ENCODE results near the gene SLC16A13. TPM values are rescaled to one million over a fixed set of nuclear protein-coding genes. Genes with fewer than 3 reads are reported as not detected.

SLC16A13 gene
- total RNA-seq, 1 experiment from 2014 or later, result 13.1 TPM

DNA sequence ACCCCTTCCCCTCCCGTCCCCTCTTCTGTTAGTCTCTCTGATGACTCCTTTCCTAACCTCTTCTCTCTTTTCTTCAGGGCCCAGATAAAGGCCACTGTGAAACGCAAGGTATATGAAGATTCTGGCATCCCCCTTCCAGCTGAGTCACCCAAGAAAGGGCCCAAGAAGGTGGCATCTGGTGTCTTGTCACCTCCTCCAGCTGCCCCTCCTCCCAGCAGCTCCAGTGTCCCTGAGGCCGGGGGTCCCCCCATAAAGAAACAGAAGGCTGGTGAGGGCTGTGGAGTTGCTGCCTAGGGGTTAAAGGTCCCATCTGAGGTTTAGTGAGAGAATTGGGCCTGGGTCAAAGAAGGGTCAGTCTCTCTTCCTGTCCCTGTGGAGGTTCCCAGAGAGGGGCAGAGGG is 19.4 kb upstream of the SLC16A13 start:
- no TSS peak for BruUV-seq (replicated peaks)
- H3K27ac ChIP-seq (ENCODE audit: low read length), result peak overlapping the region; percentile 23
- in situ Hi-C loops (cut with HindIII; ENCODE audit: low pct_unique_long_range_greater_than_20kb, low sequenced_read_pairs) (no loop called here), intact Hi-C loops (cut with micrococcal nuclease; ENCODE audit: unreplicated experiment) (no loop called here)
- no peak for TF ChIP-seq CTCF (IDR thresholded peaks at IDR 0.05)
- TF ChIP-seq, protein P1, sequence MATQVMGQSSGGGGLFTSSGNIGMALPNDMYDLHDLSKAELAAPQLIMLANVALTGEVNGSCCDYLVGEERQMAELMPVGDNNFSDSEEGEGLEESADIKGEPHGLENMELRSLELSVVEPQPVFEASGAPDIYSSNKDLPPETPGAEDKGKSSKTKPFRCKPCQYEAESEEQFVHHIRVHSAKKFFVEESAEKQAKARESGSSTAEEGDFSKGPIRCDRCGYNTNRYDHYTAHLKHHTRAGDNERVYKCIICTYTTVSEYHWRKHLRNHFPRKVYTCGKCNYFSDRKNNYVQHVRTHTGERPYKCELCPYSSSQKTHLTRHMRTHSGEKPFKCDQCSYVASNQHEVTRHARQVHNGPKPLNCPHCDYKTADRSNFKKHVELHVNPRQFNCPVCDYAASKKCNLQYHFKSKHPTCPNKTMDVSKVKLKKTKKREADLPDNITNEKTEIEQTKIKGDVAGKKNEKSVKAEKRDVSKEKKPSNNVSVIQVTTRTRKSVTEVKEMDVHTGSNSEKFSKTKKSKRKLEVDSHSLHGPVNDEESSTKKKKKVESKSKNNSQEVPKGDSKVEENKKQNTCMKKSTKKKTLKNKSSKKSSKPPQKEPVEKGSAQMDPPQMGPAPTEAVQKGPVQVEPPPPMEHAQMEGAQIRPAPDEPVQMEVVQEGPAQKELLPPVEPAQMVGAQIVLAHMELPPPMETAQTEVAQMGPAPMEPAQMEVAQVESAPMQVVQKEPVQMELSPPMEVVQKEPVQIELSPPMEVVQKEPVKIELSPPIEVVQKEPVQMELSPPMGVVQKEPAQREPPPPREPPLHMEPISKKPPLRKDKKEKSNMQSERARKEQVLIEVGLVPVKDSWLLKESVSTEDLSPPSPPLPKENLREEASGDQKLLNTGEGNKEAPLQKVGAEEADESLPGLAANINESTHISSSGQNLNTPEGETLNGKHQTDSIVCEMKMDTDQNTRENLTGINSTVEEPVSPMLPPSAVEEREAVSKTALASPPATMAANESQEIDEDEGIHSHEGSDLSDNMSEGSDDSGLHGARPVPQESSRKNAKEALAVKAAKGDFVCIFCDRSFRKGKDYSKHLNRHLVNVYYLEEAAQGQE (IDR thresholded peaks at IDR 0.05; ENCODE audit: insufficient read depth in 1 of 2, low read depth in 2 of 2, low read length in 1 of 2), result no peak
- TF ChIP-seq POLR2AphosphoS5 (IDR thresholded peaks at IDR 0.05; ENCODE audit: low read depth, low read length), result no peak
- TF ChIP-seq SIN3A (IDR thresholded peaks at IDR 0.05; ENCODE audit: borderline replicate concordance, insufficient read depth, low read depth, low read length), result no peak
- TF ChIP-seq TCF7L2 (IDR thresholded peaks at IDR 0.05; ENCODE audit: low read depth, low read length), result no peak
- peaks cover 26% of the 10 kb centered on the region for H3K4me1 ChIP-seq (ENCODE audit: control insufficient read depth, insufficient read depth, low read length)
- no peaks in the 10 kb centered on the region for H3K9me3 ChIP-seq (ENCODE audit: control insufficient read depth, insufficient read depth, low read depth, low read length)
- DNase-seq (ENCODE audit: low read depth, low spot score) (no peak), ATAC-seq (no peak)
- peaks cover 18% of the 10 kb centered on the region; the same call in 1 of the 2 replicates for H3K36me3 ChIP-seq (ENCODE audit: control insufficient read depth, insufficient read depth, low read length)
- CTCF ChIA-PET, result no interaction called here
- H3K4me3 ChIP-seq (ENCODE audit: low read depth in 2 of 2, low read length in 2 of 2), result no peak overlapping the region
- H3K27me3 ChIP-seq (ENCODE audit: control insufficient read depth, insufficient read depth, low read length), result no peaks in the 10 kb centered on the region
- POLR2A ChIA-PET, result no interaction called here

DNA sequence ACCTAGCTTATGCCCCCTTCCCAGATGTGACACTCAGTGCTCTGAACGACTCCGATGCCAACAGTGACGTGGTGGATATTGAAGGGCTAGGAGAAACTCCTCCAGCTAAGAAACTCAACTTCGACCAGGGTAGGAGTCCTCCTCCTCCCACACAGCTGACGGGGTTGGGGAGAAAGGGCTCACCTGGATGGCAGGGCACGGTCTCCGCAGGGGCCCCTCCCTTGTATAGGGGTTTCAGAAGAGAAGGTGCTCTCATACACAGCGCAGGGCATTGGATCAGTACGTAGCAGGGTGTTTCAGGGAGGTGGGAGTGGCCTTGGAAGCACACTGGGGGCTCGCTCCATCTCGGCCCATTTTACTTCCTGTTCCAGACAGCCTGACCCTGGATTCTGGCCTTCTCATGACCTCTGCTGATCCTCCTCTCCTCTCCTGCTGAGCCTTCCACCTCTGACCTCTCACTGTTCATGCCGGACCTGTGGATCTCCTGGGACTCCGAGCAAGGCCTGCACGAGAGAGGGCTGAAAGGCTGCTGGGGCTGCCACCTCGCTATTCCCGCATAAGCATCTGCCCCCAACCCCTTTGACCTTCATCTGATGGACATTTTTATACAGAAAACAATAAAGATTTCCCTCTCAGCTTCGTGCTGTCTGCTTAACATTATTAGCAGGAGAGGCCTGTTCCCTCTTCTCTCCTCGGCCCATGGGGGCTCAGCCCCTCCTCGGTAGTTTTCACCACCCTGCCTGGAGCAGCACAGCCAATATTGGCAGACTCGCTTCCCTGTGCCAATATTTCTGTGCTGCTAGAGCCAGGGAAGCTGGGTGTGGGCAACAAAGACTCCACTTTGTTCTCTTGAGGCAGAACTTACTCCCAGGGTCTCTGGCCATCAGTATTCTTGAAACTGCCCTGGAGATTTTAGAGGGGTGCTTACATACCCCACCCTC is 18.7 kb upstream of the SLC16A13 start:
- Histone ChIP-seq H3K27ac (ENCODE audit: low read length) (peak overlapping the region; percentile 23; the same call in 1 of the 2 replicates), H3K4me1 (ENCODE audit: control insufficient read depth, insufficient read depth, low read length) (peaks cover 29% of the 10 kb centered on the region), H3K36me3 (ENCODE audit: control insufficient read depth, insufficient read depth, low read length) (peaks cover 11% of the 10 kb centered on the region; the same call in 1 of the 2 replicates), H3K27me3 (ENCODE audit: control insufficient read depth, insufficient read depth, low read length) (no peaks in the 10 kb centered on the region), H3K9me3 (ENCODE audit: control insufficient read depth, insufficient read depth, low read depth, low read length) (no peaks in the 10 kb centered on the region), H3K4me3 (ENCODE audit: low read depth in 2 of 2, low read length in 2 of 2) (no peak overlapping the region)
- in situ Hi-C loops (cut with HindIII; ENCODE audit: low pct_unique_long_range_greater_than_20kb, low sequenced_read_pairs) (no loop called here), intact Hi-C loops (cut with micrococcal nuclease; ENCODE audit: unreplicated experiment) (no loop called here)
- POLR2A ChIA-PET, result no interaction called here
- TF ChIP-seq CTCF (IDR thresholded peaks at IDR 0.05) (no peak), SIN3A (IDR thresholded peaks at IDR 0.05; ENCODE audit: borderline replicate concordance, insufficient read depth, low read depth, low read length) (no peak), TCF7L2 (IDR thresholded peaks at IDR 0.05; ENCODE audit: low read depth, low read length) (no peak), POLR2AphosphoS5 (IDR thresholded peaks at IDR 0.05; ENCODE audit: low read depth, low read length) (no peak)
- TF ChIP-seq, protein P1 (IDR thresholded peaks at IDR 0.05; ENCODE audit: insufficient read depth in 1 of 2, low read depth in 2 of 2, low read length in 1 of 2), result no peak
- CTCF ChIA-PET, result no interaction called here
- no TSS peak for BruUV-seq (replicated peaks)
- DNase-seq (ENCODE audit: low read depth, low spot score), result no peak
- ATAC-seq, result no peak
